Measurements from ENCODE around the gene LRRC46. TPM values are rescaled to one million over a fixed set of nuclear protein-coding genes. Genes with fewer than 3 reads are reported as not detected.

Gene LRRC46
- total and polyA plus RNA-seq, 2 experiments from 2014 or later: 0.18 to 0.35 TPM

GRCh38 chr17:47806026-47806912, 25.2 kb upstream of the LRRC46 start (continued):
- TF ChIP-seq ZNF114 (CRISPR knock-in tag; IDR thresholded peaks at IDR 0.05) (no peak), NANOG (IDR thresholded peaks at IDR 0.05; ENCODE audit: borderline replicate concordance) (no peak), STAT1 (IDR thresholded peaks at IDR 0.05; ENCODE audit: unreplicated experiment) (no peak), ZNF331 (CRISPR knock-in tag; IDR thresholded peaks at IDR 0.05; ENCODE audit: low read depth) (no peak), CREB1 (CRISPR knock-in tag; IDR thresholded peaks at IDR 0.05; ENCODE audit: low read depth) (no peak), EZH2phosphoT487 (IDR thresholded peaks at IDR 0.05; ENCODE audit: unreplicated experiment) (no peak)

GRCh38 chr17:47806913-47807255, 24.6 kb upstream of the LRRC46 start:
- Histone ChIP-seq H3K4me3 (no peak overlapping the region), H3K27me3 (ENCODE audit: insufficient read depth) (no peaks in the 10 kb centered on the region), H3K9me2 (ENCODE audit: insufficient read depth) (no peaks in the 10 kb centered on the region), H3K36me3 (ENCODE audit: insufficient read depth) (no peaks in the 10 kb centered on the region), H4K20me1 (replicated peaks; ENCODE audit: insufficient read depth) (no peaks in the 10 kb centered on the region; the same call in 1 of the 2 replicates), H3K4me2 (no peak overlapping the region), H3K79me2 (replicated peaks; ENCODE audit: insufficient read depth) (no peaks in the 10 kb centered on the region), H2AFZ (no peak overlapping the region), H3K27ac (ENCODE audit: low read depth) (no peak overlapping the region), H3K4me1 (ENCODE audit: insufficient read depth) (no peaks in the 10 kb centered on the region), H3F3A (replicated peaks; ENCODE audit: low read depth) (no peaks in the 10 kb centered on the region)
- peaks cover 7% of the 10 kb centered on the region; the same call in 2 of the 3 replicates for H3K4me1 Mint-ChIP-seq
- no peaks in the 10 kb centered on the region for H3K9me3 Mint-ChIP-seq
- ATAC-seq: no peak
- no peak overlapping the region for H3K4me3 Mint-ChIP-seq
- no peak for TF ChIP-seq POLR2AphosphoS5 (IDR thresholded peaks at IDR 0.05; ENCODE audit: low read depth)
- TF ChIP-seq ZNF114 (CRISPR knock-in tag; IDR thresholded peaks at IDR 0.05): no peak
- TF ChIP-seq ZNF331 (CRISPR knock-in tag; IDR thresholded peaks at IDR 0.05; ENCODE audit: low read depth): no peak
- TF ChIP-seq STAT1 (IDR thresholded peaks at IDR 0.05; ENCODE audit: unreplicated experiment): no peak
- no peak for TF ChIP-seq CREB1 (CRISPR knock-in tag; IDR thresholded peaks at IDR 0.05; ENCODE audit: low read depth)
- no peak for TF ChIP-seq ETS1 (IDR thresholded peaks at IDR 0.05)
- no peak overlapping the region for H3K27ac Mint-ChIP-seq
- DNase-seq (ENCODE audit: low spot score): no peak
- H3K36me3 Mint-ChIP-seq (ENCODE audit: low read depth): peaks cover 5% of the 10 kb centered on the region; the same call in 1 of the 3 replicates
- H3K27me3 Mint-ChIP-seq (ENCODE audit: insufficient read depth, low read depth, poor library complexity): peaks cover 8% of the 10 kb centered on the region

- Histone ChIP-seq H3K36me3 (ENCODE audit: insufficient read depth) (no peaks in the 10 kb centered on the region), H3K4me1 (ENCODE audit: insufficient read depth) (no peaks in the 10 kb centered on the region), H3K4me3 (no peak overlapping the region), H4K20me1 (replicated peaks; ENCODE audit: insufficient read depth) (no peaks in the 10 kb centered on the region), H3K4me2 (no peak overlapping the region), H3K27me3 (ENCODE audit: insufficient read depth) (no peaks in the 10 kb centered on the region), H3F3A (replicated peaks; ENCODE audit: low read depth) (no peaks in the 10 kb centered on the region), H3K27ac (ENCODE audit: low read depth) (no peak overlapping the region), H3K9me2 (ENCODE audit: insufficient read depth) (no peaks in the 10 kb centered on the region), H2AFZ (no peak overlapping the region), H3K79me2 (replicated peaks; ENCODE audit: insufficient read depth) (no peaks in the 10 kb centered on the region)
- peaks cover 8% of the 10 kb centered on the region for H3K27me3 Mint-ChIP-seq (ENCODE audit: insufficient read depth, low read depth, poor library complexity)
- no peak overlapping the region for H3K4me3 Mint-ChIP-seq
- DNase-seq (ENCODE audit: low spot score) (no peak), ATAC-seq (no peak)
- no peak overlapping the region for H3K27ac Mint-ChIP-seq
- H3K9me3 Mint-ChIP-seq: no peaks in the 10 kb centered on the region; the same call in 2 of the 3 replicates
- peaks cover 7% of the 10 kb centered on the region; the same call in 2 of the 3 replicates for H3K4me1 Mint-ChIP-seq
- H3K36me3 Mint-ChIP-seq (ENCODE audit: low read depth): peaks cover 5% of the 10 kb centered on the region; the same call in 1 of the 3 replicates
- TF ChIP-seq JUNB (IDR thresholded peaks at IDR 0.05; ENCODE audit: unreplicated experiment) (no peak), ZNF462 (CRISPR knock-in tag; IDR thresholded peaks at IDR 0.05) (no peak)
Observed at GRCh38 chr17:47807421-47807820, 24.0 kb upstream of the LRRC46 start.

Measured in GM23338 (cell line).